GM12878 (cell line): Measurements from ENCODE around the gene PIP5K1A. TPM values are rescaled to one million over a fixed set of nuclear protein-coding genes. Genes with fewer than 3 reads are reported as not detected.

Experiments
- ATAC-seq: fragments of 200-7000 bp; cut with Tn5 transposase; 3 replicates; pipeline ENCODE4 v1.9.1; 2020; ENCODE audit warnings: mild to moderate bottlenecking, moderate library complexity
- BruUV-seq: library from RNA; stranded (reverse); fragments of 400-500 nt; replicated peaks from 2 replicates; lab custom pipeline; 2021; lab: Mats Ljungman, UMichigan
- CTCF ChIA-PET: fragments of 300-600 bp; sonication (Branson Sonifier 250); formaldehyde crosslinking; extraction: SDS; loops from one replicate; lab custom pipeline; 2021; ENCODE audit warnings: inconsistent platforms; lab: Yijun Ruan, JAX
- POLR2A ChIA-PET: fragments of 350-600 bp; formaldehyde crosslinking; extraction: SDS; loops from one replicate; lab custom pipeline; 2021; ENCODE audit warnings: inconsistent platforms; lab: Charles Lee
- RAD21 ChIA-PET: fragments of 300-600 bp; sonication (Branson Sonifier 250); formaldehyde crosslinking; loops from one replicate; lab custom pipeline; 2023; ENCODE audit warnings: antibody characterized with exemption; ENCODE audit not compliant: unreplicated experiment; lab: Charles Lee
- SMC1A ChIA-PET: fragments of 300-600 bp; sonication (Branson Sonifier 250); formaldehyde crosslinking; loops from one replicate; lab custom pipeline; 2023; ENCODE audit not compliant: unreplicated experiment, uncharacterized antibody; lab: Charles Lee
- DNase-seq: peaks from one replicate; pipeline ENCODE4 v3.0.0-alpha.2; 2011; ENCODE audit warnings: low read depth, low spot score
- FAIRE-seq: peaks from 3 replicates; lab custom pipeline; 2011; peaks lifted over from hg19 to GRCh38; lab: Jason Lieb, UNC
- H2AFZ ChIP-seq: 2 replicates; pipeline ENCODE4 v1.6.0; 2011; ENCODE audit warnings: low read depth, low read length, control low read depth; ENCODE audit not compliant: control insufficient read depth
- H3K27ac ChIP-seq: 2 replicates; pipeline ENCODE4 v1.5.1; 2011; ENCODE audit warnings: control low read depth; ENCODE audit not compliant: control insufficient read depth, insufficient read depth
- H3K27me3 ChIP-seq, 2 experiments: replicated peaks in 1 of 2; 2 replicates each; pipeline versions ENCODE4 v1.6.0 to v1.6.1; 2011; ENCODE audit warnings: low read length in 1 of 2; ENCODE audit not compliant: control insufficient read depth in 2 of 2, insufficient read depth in 2 of 2
- H3K36me3 ChIP-seq, 2 experiments: 2 replicates each; pipeline ENCODE4 v1.5.1; 2011; ENCODE audit warnings: low read length in 1 of 2; ENCODE audit not compliant: control insufficient read depth in 2 of 2, insufficient read depth in 2 of 2
- H3K4me1 ChIP-seq: 2 replicates; pipeline ENCODE4 v1.6.1; 2011; ENCODE audit warnings: mild to moderate bottlenecking, low read length, moderate library complexity, mixed read lengths; ENCODE audit not compliant: control insufficient read depth, insufficient read depth
- H3K4me2 ChIP-seq: 2 replicates; pipeline ENCODE4 v1.6.0; 2011; ENCODE audit warnings: control low read depth; ENCODE audit not compliant: control insufficient read depth, insufficient read depth
- H3K4me3 ChIP-seq: fragments of 200-600 bp; sonication (generic); 2 replicates; pipeline ENCODE4 v1.5.1; 2016
- H3K79me2 ChIP-seq: 2 replicates; pipeline ENCODE4 v1.6.0; 2011; ENCODE audit warnings: low read length; ENCODE audit not compliant: control insufficient read depth, insufficient read depth
- H3K9ac ChIP-seq: 2 replicates; pipeline ENCODE4 v1.8.0; 2011; ENCODE audit warnings: low read length, control low read depth, mixed read lengths; ENCODE audit not compliant: control insufficient read depth, insufficient read depth
- H3K9me3 ChIP-seq: replicated peaks from 3 replicates; pipeline ENCODE4 v1.5.1; 2011; ENCODE audit warnings: mild to moderate bottlenecking, low read length; ENCODE audit not compliant: control insufficient read depth, insufficient read depth
- H4K20me1 ChIP-seq: 2 replicates; pipeline ENCODE4 v1.6.0; 2011; ENCODE audit not compliant: control insufficient read depth, insufficient read depth
- BCL3 ChIP-seq: IDR thresholded peaks from 2 replicates; pipeline ENCODE4 v1.6.1; 2011; ENCODE audit warnings: borderline replicate concordance, low read depth, mild to moderate bottlenecking, moderate library complexity, low read length; ENCODE audit not compliant: insufficient read depth, poor library complexity, severe bottlenecking
- EGR1 ChIP-seq, 2 experiments: IDR thresholded peaks; 1 replicate in 1 of 2; 2 replicates in 1 of 2; pipeline ENCODE4 v1.6.1; 2011 to 2012; ENCODE audit warnings: low read depth in 2 of 2, low read length in 2 of 2, borderline replicate concordance in 1 of 2, mild to moderate bottlenecking in 1 of 2, moderate library complexity in 1 of 2
- FOS ChIP-seq: IDR thresholded peaks from 3 replicates; pipeline ENCODE4 v1.6.1; 2011; ENCODE audit warnings: borderline replicate concordance; ENCODE audit not compliant: insufficient read length; ENCODE audit errors: extremely low read depth
- HCFC1 ChIP-seq: fragments of 150-350 bp; IDR thresholded peaks from 2 replicates; pipeline ENCODE4 v1.6.1; 2014; ENCODE audit warnings: low read length
- HDGF ChIP-seq: fragments of 450-650 bp; IDR thresholded peaks from 2 replicates; pipeline ENCODE4 v1.6.1; 2016; ENCODE audit warnings: antibody characterized with exemption
- IRF5 ChIP-seq: fragments of 450-650 bp; IDR thresholded peaks from 2 replicates; pipeline ENCODE4 v1.6.1; 2017; ENCODE audit warnings: borderline replicate concordance
- JUND ChIP-seq: IDR thresholded peaks from 2 replicates; pipeline ENCODE4 v1.6.1; 2012; ENCODE audit warnings: low read depth, mild to moderate bottlenecking, low read length, improper control_type of control experiment, moderate library complexity
- PML ChIP-seq: IDR thresholded peaks from 2 replicates; pipeline ENCODE4 v1.6.1; 2012; ENCODE audit warnings: low read length, inconsistent platforms
- POLR2A ChIP-seq: IDR thresholded peaks from 2 replicates; pipeline ENCODE4 v1.6.1; 2011; ENCODE audit warnings: low read depth, mild to moderate bottlenecking, low read length
- POLR2AphosphoS5 ChIP-seq: IDR thresholded peaks from 2 replicates; pipeline ENCODE4 v1.6.1; 2011; ENCODE audit warnings: mild to moderate bottlenecking, low read length, inconsistent platforms
- RELA ChIP-seq: fragments of 450-650 bp; IDR thresholded peaks from 2 replicates; pipeline ENCODE4 v1.8.0; 2014; ENCODE audit warnings: borderline replicate concordance; ENCODE audit not compliant: partially characterized antibody
- RFX5 ChIP-seq: IDR thresholded peaks from 2 replicates; pipeline ENCODE4 v1.6.1; 2011; ENCODE audit warnings: low read depth, low read length, improper control_type of control experiment
- ZBED1 ChIP-seq: IDR thresholded peaks from 2 replicates; pipeline ENCODE4 v1.6.1; 2016; ENCODE audit warnings: borderline replicate concordance
- ZNF687 ChIP-seq: fragments of 450-650 bp; IDR thresholded peaks from 2 replicates; pipeline ENCODE4 v1.6.1; 2017; ENCODE audit warnings: mild to moderate bottlenecking, moderate library complexity
- WGBS: methylation state at CpG from one replicate; pipeline ENCODE4 v1.1.6; 2016; ENCODE audit warnings: low lambda C conversion rate; ENCODE audit not compliant: insufficient replicate concordance, insufficient coverage; ENCODE audit errors: missing lambda C conversion rate; 5-methylcytosine and 5-hydroxymethylcytosine counted together
- in situ Hi-C: fragments of 300-500 bp; cut with MboI; formaldehyde crosslinking; loops from 9 replicates; pipeline ENCODE4 v1.14.3; 2018; ENCODE audit warnings: mixed read lengths
- intact Hi-C: fragments of 100-400 bp; cut with micrococcal nuclease; formaldehyde crosslinking; loops from one replicate; pipeline ENCODE4 v1.14.2; 2022; ENCODE audit not compliant: unreplicated experiment
- polyA plus RNA-seq, 11 experiments: library from polyadenylated mRNA; depleted of rRNA in 4 of 11; unstranded in 6 of 11; stranded (reverse) in 5 of 11; fragments of >200 nt; fragmentation: Nextera tagmentation in 4 of 11; fragmentation: Illumina TruSeq in 1 of 11; extraction: Ambion mirVana in 4 of 11; extraction: Trizol in 1 of 11; gene quantifications; 1 replicate in 1 of 11; 2 replicates in 10 of 11; pipeline versions ENCODE4 v1.2.1 to v1.2.3, GENCODE V29; 2011 to 2016; ENCODE audit warnings: inconsistent platforms in 2 of 11, missing spikeins in 2 of 11, low read depth in 1 of 11
- total RNA-seq, 4 experiments: library from RNA; depleted of rRNA in 3 of 4; stranded (reverse); fragments of >200 nt in 3 of 4; fragmentation: Illumina TruSeq in 1 of 4; extraction: Trizol in 1 of 4; gene quantifications; 2 replicates each; pipeline versions ENCODE4 v1.2.1 to v1.2.3, GENCODE V29; 2013 to 2021

PIP5K1A gene
- total and polyA plus RNA-seq, 10 of the 15 experiments (the other 5 are each of a cell fraction or from before 2014, with no cell fraction given): 4.5 to 114 (median 51.5) TPM

- ChIA-PET CTCF (interaction anchor here (1.9 kb wide), 1 partner anchor 47 kb away, joined by 6 read pairs; no protein-coding TSS in a partner anchor), POLR2A (interaction anchor here (0.6 to 2.4 kb wide), 3 partner anchors 9 to 145 kb away, joined by 3 to 7 read pairs (median 5); no protein-coding TSS in a partner anchor), SMC1A (no interaction called here), RAD21 (interaction anchor here (1.3 kb wide), 1 partner anchor 9 kb away, joined by 3 read pairs; no protein-coding TSS in a partner anchor)
- no peaks in the 10 kb centered on the region for H4K20me1 ChIP-seq
- H3K4me1 ChIP-seq: no peaks in the 10 kb centered on the region
- WGBS: 88% methylated on average over 13 of the region's 13 CpGs
- FAIRE-seq (no peak), DNase-seq (no peak), ATAC-seq (peak; percentile 35; the same call in 2 of the 3 replicates)
- no TSS peak for BruUV-seq
- H3K4me2 ChIP-seq: no peak overlapping the region
- H3K27ac ChIP-seq: no peak overlapping the region
- no peaks in the 10 kb centered on the region for H3K27me3 ChIP-seq
- intact Hi-C loops: no loop called here
- H3K9me3 ChIP-seq: no peaks in the 10 kb centered on the region
- H3K79me2 ChIP-seq: no peaks in the 10 kb centered on the region
- H3K36me3 ChIP-seq: peaks cover 15 to 41% of the 10 kb centered on the region in 2 experiments
- in situ Hi-C loops: loop anchor here (10.0 kb wide), 1 partner anchor 542 kb away; the partner anchor contains the start of genes C2CD4D and RORC
- H3K4me3 ChIP-seq: no peak overlapping the region
- no peak overlapping the region for H3K9ac ChIP-seq
- no peak overlapping the region for H2AFZ ChIP-seq
- TF ChIP-seq PML (0 out of 2 replicates have a peak, but pooled peaks have one; percentile 11), EGR1 (IDR thresholded peaks at IDR 0.05; ENCODE audit: borderline replicate concordance in 1 of 2, low read depth in 2 of 2, low read length in 2 of 2) (no peak), BCL3 (peak; percentile 31), HCFC1 (no peak), ZBED1 (no peak), JUND (no peak), RFX5 (no peak), HDGF (no peak), FOS (no peak), RELA (no peak), POLR2AphosphoS5 (peak; percentile 73), ZNF687 (no peak), POLR2A (peak; percentile 74), IRF5 (no peak)
Measured at GRCh38 chr1:151292207-151293030, 94.1 kb downstream of the PIP5K1A start.
